Left renal pelvis (tissue), 4 donors: ENCODE measurements around the gene PLIN4. TPM values are rescaled to one million over a fixed set of nuclear protein-coding genes. Genes with fewer than 3 reads are reported as not detected.

Source experiments
- DNase-seq, 4 donors: peaks; one replicate each; pipeline ENCODE4 v3.0.0-alpha.2; 2013; ENCODE audit warnings: low read depth in 4 of 4, low spot score in 3 of 4
- polyA plus RNA-seq, 4 donors: library from polyadenylated mRNA; unstranded; fragments of 120-200 nt; gene quantifications; one replicate each; pipeline ENCODE4 v1.2.1, GENCODE V29; 2013; ENCODE audit not compliant: insufficient read length in 4 of 4

PLIN4 gene
- polyA plus RNA-seq, 4 donors = 0.43 to 2.1 (median 0.86) TPM

DNA sequence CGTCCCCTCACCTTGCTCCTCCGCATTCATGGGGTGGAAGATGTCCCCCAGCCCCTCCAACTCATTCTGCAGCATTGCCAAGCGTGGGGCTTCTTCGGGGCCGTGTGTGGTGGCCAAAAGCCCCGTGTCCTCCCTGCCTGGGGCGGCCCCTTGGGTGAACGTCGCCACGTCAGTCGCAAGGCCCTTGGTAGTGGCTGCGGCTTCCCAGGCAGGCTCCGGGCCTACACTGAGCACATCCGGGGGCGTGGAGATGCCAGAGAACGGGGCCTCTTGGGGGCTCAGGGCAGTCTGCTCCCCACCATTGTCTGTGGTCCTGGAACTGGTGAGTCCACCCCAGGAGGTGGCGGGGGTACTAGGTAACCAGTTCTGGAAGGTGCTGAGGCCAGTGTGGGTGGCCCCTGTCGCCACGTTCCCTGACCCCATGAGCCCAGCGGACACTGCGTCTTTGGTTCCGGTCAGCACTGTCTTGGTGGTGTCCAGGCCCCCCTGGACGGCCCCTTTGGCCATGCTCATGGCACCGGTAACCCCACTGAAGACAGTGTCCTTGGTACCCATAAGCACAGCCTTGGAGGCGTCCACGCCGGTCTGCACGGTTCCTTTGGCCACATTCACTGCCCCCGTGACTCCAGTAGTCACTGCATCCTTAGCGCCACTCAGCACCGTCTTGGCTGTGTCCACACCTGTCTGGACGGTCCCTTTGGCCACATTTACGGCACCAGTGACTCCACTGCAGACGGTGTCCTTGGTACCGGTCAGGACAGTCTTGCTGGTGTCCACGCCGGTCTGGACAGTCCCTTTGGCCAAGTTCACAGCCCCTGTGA is 7.6 kb downstream of the PLIN4 start:
- DNase-seq = no peak

DNA sequence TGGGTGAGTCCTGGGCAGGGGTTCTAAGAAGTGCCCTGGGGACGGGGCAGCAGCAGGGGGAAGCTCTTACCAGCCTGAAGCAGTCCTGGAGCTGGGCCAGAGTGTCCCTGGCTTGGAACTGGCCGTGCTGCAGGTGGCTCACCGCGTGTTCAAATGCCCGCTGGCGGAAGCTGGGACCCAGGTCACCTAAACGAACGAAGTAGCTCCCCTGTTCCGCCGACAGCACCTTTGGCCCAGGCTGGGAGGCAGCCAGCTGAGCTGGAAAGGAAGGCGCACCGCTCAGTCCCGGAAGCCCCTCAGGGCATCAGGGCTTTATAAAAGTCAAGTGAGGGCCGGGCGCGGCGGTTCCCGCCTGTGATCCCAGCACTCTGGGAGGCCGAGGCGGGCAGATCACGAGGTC is 9.6 kb downstream of the PLIN4 start:
- DNase-seq = no peak

DNA sequence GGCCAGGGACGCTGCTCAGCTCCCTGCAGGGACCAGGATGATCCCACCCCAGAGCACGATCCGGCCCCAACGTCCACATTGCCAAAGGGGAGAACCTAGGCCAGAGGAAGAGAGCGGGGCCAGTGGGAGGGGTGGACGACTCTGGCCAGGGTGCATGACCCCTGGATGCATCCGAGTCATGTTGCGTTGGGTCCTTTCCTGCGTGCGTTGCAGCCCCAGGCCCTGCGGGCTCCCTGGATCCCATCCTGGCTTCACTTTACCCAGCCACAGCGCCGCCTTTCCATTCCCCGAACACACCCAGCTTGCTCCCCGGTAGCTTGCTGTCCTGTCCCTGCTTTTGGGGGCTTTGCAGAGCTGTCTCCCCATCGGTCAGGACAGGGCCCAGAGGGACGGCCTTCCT is 10.5 kb downstream of the PLIN4 start:
- no peak for DNase-seq

DNA sequence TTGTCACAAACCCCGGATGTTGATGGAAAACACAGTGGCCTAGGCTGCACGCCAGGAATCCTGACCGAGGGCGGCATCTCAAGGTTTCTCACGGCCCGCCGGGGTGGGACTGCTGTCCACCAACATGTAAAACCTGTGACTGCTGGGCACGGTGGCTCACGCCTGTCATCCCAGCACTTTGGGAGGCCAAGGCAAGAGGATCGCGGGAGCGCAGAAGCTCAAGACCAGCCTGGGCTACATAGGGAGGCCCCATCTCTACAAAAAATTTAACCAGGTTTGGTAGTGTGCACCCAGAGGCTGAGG is 11.2 kb downstream of the PLIN4 start:
- DNase-seq = no peak

DNA sequence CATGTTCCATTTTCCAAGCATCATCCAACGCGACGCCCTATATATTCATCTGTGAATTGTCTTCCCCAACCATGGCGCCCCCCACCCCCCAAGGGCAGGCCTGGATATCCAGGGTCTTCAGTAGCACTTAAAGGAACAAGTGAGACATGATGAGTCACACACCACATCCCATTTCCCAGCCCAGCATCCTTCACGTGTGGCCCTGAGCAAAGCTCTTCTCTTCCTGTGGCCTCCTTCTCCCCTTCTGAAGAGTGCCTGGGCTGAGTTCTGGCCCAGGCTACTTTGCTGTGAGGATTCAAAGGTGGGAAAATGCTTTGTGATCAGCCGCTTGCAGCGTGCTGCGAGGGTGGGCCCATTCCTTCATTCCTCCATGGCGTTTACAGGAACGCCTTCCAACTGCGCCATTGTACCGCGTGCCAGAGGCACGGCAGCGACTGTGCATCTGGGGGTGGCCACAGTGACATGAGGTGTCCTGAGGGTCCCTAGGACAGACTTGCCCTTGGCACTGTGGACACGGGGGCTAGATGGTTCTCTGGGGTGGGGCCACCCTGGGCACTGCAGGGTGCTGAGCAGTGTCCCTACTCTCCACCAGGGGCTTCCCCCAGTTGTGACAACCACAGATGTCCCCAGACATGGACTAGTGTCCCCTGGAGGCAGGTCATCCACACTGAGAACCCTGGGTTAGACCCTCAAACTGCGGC is 11.7 kb downstream of the PLIN4 start:
- DNase-seq = no peak

DNA sequence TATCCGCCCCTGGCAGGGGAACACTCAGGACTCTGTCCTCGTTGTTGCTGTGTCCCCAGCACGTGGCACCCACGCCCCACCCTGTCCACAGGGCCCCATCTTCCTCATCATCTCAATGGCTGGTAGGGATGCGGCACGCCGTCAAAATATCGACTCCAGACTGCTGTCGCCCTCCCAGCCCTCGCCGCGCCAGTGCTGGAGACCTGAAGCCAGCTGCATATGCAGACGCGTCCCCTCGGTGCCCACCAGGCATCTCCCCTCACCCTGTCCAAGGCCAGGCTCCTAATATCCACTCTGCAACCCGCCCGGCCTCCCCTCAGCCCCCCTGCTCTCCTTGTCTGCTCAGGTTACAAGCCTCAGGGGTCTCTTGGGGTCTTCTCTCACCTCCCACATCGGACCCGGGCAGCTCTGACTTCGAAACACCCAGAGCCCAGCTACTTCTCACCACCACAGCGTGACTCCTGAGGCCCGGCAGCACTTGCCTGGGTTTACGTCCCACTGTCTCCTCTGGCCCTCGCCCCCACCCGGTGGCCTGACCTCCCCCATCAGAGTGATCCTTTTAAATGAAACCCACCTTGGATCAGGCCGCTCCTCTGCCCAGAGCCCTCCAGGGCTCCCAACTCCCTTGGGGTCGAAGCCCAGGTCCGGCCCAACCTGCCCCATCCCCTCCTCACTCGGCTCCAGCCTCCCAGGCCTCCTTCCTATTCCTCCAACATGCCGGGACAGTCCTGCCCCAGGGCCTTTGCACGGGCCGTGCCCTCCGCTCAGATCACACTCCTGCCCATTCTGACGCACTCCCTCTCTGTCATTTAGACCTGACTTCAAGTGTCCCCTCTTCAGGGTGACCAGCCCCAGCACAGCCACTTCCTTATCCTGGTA is 12.5 kb downstream of the PLIN4 start:
- DNase-seq = no peak

DNA sequence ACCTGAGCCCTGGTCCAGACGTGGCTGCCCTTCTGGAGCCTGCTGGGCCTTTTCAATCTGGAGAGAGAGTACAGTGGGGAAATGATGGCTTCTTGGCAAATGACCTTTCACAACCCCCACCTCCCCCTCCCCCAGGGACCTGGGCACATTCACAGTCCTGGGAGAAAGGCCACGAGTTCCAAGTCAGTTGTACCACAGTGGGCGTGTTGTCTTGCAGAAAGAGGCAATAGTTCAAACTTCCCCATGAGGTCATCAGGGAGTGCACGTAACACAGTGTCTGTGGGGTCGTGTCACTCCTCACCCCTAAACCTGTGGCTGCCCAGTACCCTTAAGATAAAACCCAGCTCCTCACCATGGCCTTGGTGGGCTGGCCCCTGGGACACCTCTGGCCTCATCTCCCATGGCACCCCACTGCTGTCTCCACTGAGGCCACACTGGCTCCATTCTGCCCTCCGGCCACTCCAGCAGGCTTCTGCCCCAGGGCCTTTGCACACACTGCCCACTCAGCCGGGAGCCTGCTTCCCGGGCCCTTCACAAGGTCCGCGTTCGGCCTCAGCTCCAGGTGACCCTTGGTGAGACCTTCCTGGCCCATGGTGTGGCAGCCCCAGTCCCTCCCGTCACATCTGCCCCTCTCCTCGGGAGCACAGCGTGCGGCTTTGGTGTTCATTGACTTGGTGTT is 13.3 kb downstream of the PLIN4 start:
- DNase-seq = no peak

DNA sequence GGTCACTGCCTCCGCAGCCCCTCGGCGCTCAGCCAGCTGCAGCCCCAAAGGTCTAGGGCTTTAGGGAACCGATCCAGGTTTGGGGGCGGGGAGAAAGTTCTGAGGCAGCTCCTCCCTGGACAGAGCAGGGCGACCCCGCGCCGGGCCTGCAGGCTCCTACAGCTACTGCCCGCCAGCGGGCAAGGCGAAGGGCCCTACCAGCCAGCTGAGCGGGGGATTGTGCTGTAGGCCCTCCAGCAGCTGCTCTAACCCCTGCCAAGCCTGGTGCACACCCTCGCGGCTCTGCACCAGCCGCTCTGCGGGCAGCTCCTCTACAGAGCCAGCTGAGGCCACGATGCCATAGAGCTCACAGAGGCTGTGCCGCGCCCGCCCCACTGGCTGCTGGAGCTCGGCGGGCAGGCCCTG is 14.0 kb downstream of the PLIN4 start:
- DNase-seq = no peak

DNA sequence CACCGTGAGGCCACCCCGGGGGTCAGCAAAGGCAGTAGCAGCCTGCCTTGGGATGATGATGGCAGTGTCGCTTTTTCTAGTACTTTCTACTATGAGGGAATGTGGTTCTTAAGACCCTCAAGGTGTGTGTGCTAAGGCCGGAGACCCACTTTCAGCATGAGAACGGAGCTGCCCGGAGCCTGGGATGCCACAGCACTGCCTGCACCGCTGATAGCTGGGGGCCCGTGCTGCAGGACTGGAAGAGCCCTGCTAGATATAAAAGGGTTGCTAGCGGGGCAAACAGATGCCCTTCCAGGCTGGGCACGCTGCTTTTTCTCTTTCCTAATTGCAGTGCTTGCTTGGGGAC is 14.5 kb downstream of the PLIN4 start:
- DNase-seq = no peak

DNA sequence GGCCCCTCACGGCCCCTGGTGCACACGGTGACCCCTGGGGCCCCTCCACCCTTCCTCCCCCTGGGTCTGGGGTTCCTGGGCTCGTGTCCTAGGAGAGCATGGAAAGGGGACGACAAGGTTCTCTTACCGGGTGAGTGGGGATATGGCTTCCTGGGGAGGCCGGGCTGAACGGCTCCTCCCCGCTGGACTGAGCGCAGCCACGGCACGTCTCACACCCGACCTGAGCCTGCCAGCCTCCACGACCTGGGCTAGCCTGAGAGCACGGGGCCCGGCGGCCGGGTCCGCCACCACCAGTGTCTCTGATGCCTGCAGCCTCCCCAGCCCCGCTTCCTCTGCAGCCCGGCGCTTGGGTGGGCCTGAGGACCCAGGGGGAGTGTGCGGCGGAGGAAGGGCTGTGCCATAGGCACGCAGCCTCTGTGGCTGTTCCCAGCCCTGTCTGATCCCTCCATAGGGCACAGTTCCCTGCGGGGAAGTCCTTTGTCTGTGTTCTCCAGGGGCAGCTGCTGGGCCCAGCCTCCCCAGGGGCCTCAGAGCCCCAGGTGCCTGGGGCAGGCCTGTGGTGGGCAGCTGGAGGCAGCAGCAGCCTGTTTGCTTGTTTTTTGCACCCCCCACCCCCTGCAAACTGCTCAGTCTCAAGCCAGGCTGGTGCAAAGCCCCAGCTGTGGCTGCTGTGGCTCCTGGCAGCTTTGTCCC is 15.0 kb downstream of the PLIN4 start:
- DNase-seq = no peak

DNA sequence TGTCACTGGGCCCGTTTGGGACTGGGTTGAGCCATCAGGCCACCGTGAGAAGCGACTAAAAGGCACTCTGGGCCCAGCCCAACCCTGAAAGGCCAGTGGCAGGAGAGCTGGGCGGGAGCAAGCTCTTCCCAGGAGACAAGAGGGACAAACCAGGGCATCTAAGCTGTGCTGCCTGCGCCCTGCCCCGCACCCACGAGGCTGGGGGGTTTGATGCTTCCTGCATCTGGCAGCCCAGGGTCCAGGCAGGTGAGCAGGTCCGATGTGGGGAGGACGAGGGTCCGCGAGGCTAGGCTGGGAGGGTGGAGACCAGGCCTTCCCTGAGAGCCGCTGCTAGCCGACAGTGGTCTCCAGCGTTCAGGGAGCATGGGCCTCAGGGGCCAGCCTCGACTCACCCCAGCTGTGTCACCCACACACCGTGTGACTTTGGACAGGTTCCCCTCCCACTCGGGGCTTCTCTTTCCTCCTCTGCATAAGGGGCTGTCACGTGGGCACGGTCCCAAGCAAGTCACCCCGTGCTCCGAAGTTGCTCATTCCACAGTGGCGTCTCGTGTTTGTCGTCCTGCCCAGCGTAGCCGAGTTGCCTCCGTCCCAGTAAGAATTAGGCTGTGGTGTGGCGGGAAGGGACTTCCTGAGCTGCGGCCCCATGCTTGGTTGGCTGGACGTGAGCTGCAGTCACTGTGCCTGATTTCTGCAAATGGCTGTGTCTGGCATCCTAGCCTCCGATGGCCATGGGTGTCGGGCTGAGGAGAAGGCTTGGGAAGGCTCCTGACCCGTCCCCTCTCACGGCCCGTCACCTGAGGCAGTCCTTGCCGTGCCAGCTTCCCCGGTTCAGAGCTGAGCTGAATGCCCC is 15.8 kb downstream of the PLIN4 start:
- DNase-seq = no peak

DNA sequence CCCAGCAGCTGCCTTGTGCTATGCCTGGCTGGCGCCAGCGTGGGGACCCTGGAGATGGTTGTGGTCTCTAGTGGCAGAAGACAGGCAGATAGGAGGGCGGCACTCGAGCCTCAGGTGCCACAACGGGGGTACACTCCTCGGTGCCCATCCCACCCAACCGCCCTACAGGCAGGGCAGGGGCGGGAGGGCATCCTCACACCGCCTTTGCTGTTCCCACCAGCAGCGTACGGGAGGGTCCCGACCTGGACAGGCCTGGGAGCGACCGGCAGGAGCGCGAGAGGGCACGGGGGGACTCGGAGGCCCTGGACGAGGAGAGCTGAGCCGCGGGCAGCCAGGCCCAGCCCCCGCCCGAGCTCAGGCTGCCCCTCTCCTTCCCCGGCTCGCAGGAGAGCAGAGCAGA is 16.6 kb downstream of the PLIN4 start:
- DNase-seq = no peak

DNA sequence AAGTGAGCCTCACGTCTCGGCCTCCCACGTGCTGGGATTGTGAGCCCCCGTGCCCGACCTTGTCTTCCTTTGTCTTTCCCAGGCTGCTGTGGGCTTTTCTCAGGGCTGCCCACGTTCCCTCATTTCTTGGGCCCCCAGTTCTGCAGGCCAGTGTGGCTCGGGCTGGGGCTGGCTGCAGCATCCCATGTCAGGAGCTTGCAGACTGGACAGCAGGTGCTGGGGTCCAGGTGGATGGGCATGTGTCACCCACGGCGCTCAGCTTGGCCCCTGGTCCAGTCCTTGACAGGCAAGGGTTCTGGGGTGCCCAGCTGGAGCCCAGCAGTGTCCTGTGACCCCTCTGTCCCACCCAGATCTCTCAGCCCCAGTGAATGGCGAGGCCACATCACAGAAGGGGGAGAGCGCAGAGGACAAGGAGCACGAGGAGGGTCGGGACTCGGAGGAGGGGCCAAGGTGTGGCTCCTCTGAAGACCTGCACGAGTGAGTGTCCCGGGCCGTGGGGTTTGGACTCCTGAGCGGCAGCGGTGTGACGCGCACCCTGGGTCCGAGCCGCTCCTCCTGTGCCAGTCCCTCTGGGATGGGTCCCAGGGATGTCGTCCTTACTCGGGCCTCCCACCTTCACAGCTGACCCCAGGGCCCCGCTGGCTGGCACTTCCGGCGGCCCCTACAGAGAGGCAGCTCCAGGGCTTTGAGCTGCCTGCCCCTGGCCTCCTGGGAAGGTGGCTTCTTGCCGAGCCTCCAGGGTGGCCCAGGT is 17.3 kb downstream of the PLIN4 start:
- no peak for DNase-seq

DNA sequence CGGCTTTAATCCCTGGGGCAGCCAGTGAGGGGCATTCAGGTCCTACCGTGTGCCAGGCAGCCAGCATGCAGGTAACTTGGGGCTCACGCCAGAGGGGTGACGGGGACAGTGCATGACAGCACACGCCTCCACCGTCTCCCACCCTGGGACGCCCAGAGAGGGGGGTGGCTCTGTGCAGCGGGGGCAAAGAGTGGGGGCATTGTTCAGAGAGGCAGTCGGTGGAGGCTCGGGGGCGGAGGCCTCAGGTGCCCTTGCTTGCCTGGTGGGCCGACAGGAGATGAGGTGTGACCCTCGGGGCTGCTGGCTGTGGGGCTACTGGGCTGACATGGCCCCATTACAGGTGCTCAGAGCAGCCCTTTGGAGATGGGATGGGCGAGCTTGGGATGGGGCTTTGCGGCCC is 18.4 kb downstream of the PLIN4 start:
- no peak for DNase-seq

DNA sequence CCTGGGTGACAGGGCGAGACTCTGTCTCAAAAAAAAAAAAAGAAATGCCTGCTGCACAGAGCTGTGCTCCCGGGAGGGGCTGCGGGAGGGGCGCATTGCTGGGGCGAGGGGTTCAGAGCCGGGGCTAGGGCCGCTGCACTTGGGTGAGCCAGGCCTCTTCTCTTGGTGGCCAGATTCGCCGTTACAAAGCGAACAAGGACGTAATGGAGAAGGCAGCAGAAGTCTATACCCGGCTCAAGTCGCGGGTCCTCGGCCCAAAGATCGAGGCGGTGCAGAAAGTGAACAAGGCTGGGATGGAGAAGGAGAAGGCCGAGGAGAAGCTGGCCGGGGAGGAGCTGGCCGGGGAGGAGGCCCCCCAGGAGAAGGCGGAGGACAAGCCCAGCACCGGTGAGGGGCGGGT is 19.0 kb downstream of the PLIN4 start:
- no peak for DNase-seq

DNA sequence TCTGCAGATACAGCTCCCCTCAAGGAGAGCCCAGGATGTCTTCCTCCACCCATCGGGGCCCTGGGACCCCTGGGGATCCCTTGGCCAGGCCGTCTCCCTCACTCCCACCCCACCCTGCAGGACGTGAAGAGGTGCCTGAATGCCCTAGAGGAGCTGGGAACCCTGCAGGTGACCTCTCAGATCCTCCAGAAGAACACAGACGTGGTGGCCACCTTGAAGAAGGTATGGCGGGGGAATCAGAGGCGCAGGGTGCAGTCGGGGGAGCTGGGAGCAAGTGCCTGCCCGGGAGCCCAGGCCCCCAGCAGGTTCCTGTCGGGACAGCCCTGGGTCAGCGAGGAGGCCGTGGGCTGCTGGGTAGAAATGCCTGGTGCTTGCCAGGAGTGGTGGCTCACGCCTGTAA is 19.6 kb downstream of the PLIN4 start:
- DNase-seq = no peak

DNA sequence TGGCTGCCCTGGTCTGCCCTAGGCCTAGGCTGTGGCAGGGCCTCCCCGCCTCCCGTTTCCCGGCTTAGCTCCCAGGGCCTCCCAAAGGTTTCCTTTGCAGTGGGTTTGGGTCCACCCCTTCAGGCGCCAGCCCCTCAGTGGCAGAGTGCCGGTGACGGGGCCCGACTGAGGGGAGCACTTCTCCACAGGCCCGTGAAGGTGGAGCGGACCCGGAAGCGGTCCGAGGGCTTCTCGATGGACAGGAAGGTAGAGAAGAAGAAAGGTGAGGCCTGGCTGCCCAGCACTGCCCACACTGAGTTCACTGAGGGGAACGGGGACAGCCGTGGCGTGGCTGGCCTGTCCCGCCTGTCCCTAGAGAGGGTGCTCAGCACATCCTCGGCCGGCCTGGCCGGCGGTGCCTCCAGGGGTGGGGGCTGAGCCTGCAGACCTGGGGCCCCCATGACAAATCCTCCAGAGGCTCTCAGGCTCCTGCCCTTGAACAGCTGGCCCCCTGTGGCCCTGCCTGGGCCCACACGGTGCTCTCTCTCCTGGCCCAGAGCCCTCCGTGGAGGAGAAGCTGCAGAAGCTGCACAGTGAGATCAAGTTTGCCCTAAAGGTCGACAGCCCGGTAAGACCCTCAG is 20.4 kb downstream of the PLIN4 start:
- no peak for DNase-seq

DNA sequence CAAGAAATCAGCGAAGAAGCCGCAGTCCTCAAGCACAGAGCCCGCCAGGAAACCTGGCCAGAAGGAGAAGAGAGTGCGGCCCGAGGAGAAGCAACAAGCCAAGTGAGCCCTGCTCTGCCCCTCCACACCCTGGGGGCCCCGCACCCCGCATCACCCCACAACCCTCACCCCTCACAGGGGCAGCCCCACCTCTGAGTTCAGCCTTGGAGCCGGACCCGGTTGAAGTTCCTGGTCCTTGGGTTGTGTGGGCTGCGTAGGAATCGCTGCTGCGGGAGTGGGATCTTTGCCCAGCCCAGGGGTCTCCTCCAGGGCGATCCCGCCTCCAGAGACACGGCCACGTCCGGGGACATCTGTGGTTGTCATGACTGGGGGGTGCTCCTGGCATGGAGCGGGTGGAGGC is 22.0 kb downstream of the PLIN4 start:
- DNase-seq = no peak
